ENCODE results near the gene GNB1L.
A peak's percentile ranks its signal among the peaks of the same experiment; 100 is the strongest.

GNB1L gene

DNA sequence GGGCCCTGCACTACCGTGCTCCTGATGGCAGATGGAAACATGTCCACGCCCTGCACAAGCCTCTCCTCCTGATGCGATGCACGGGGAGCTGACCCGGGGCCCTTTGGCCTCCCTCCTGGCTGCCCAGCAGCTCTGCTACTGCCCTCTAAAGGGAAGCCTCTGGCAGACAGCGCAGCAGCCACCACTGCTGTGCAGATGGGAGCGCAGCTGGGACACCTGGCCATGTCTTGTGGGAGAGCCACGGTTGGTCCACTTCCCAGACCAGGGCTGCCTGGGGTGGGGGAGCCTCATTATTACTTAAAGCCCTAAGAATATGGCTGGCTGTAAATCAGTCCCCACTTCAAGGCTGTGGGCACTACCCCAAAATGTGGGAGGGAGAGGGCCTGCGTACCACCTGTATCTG lies 55.8 kb downstream of the GNB1L start:
- TF ChIP-seq, protein P1, sequence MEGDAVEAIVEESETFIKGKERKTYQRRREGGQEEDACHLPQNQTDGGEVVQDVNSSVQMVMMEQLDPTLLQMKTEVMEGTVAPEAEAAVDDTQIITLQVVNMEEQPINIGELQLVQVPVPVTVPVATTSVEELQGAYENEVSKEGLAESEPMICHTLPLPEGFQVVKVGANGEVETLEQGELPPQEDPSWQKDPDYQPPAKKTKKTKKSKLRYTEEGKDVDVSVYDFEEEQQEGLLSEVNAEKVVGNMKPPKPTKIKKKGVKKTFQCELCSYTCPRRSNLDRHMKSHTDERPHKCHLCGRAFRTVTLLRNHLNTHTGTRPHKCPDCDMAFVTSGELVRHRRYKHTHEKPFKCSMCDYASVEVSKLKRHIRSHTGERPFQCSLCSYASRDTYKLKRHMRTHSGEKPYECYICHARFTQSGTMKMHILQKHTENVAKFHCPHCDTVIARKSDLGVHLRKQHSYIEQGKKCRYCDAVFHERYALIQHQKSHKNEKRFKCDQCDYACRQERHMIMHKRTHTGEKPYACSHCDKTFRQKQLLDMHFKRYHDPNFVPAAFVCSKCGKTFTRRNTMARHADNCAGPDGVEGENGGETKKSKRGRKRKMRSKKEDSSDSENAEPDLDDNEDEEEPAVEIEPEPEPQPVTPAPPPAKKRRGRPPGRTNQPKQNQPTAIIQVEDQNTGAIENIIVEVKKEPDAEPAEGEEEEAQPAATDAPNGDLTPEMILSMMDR (IDR thresholded peaks at IDR 0.05; ENCODE audit: insufficient read depth, low read length, missing control alignments): peak; percentile 6
- CTCF ChIA-PET: interaction anchor here (1.2 to 1.6 kb wide), 2 partner anchors 9 to 114 kb away, joined by 3 to 4 read pairs; no protein-coding TSS in a partner anchor
- POLR2A ChIA-PET: no interaction called here
- no peak overlapping the region for H3K4me3 ChIP-seq (ENCODE audit: low read depth, low read length)
- DNase-seq (ENCODE audit: low read depth, low spot score): no peak

DNA sequence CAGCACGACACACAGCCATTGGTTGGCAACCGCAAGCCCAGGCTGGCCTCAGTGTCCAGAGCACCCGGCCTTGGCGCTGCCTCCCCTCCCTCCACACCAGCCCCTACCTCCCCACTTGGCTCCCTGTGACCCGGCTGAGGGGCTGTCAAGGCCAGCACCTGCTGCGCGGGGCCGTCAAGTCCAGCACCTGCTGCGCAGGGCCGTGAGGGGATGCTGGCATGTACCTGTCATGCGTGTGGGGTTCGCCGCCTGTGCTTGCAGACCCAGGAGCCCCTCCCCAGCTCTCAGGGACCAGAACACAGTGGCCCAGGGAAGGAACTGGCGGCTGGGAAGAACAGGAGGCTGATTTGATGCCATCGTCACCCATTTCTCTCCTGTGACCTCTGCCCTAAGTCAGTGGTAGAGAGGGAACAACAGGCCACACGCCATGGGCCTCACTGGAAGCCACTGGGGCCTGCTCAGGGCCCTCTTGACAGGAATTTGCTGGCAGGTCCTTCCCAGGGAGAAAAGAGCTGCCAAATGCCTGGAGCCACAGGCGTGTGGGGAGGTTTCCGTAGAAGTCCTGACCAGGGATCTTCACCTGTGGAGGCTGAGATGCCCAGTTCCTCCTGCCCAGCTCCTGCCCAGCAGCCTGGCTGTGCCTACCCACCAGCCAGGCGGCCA lies 56.5 kb downstream of the GNB1L start:
- DNase-seq (ENCODE audit: low read depth, low spot score): no peak
- POLR2A ChIA-PET: no interaction called here
- TF ChIP-seq, protein P1 (IDR thresholded peaks at IDR 0.05; ENCODE audit: insufficient read depth, low read length, missing control alignments): no peak
- no peak overlapping the region for H3K4me3 ChIP-seq (ENCODE audit: low read depth, low read length)
- CTCF ChIA-PET: interaction anchor here (1.2 to 1.6 kb wide), 2 partner anchors 8 to 114 kb away, joined by 3 to 4 read pairs; no protein-coding TSS in a partner anchor

DNA sequence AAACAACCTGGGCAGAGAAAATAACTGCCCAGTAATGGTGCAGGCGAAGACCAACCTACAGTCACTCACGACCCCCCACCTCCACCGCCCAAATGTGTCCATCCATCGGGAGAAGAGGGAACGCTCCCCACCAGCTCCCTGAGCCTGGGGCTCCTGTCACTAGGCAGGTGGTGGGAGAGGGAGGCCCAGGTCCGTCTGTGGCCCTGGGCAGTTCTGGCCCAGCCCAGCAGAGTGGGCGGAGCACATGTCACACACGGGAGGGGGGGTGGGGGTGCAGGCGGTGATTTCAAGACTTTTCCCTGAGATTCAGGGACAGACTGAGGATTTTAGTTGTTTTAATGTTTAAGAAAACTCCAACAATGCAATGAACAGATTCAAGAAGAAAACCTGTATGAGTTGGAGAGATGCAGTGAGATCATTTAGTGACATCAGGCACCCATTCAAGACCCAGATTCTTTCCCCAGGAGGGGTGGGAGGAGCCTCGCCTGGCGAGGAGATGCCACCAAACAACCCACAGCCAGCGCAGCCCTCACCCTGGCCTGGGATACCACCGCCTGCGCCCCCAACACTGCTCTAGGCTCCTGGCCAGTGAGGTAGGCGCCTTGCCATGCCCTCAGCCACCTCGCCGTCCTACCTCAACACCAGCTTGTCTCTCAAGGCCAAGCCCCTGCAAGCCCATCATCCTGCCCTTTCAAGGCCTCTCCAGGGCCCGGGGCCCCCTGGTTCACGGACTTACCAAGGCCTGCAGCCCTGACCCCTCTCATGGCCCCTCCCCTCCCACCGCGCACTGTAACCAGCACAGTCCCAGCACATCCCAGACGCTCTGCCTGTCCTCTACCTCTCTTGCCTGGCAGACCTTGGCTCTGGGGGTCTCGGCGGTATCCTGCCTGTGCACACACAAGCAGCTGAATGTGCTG lies 57.3 kb downstream of the GNB1L start:
- ChIA-PET POLR2A (interaction anchor here (0.6 kb wide), 1 partner anchor 35 kb away, joined by 3 read pairs; no protein-coding TSS in a partner anchor), CTCF (interaction anchor here (1.2 kb wide), 1 partner anchor 115 kb away, joined by 3 read pairs; no protein-coding TSS in a partner anchor)
- no peak for DNase-seq (ENCODE audit: low read depth, low spot score)
- TF ChIP-seq, protein P1 (IDR thresholded peaks at IDR 0.05; ENCODE audit: insufficient read depth, low read length, missing control alignments): no peak
- H3K4me3 ChIP-seq (ENCODE audit: low read depth, low read length): no peak overlapping the region

DNA sequence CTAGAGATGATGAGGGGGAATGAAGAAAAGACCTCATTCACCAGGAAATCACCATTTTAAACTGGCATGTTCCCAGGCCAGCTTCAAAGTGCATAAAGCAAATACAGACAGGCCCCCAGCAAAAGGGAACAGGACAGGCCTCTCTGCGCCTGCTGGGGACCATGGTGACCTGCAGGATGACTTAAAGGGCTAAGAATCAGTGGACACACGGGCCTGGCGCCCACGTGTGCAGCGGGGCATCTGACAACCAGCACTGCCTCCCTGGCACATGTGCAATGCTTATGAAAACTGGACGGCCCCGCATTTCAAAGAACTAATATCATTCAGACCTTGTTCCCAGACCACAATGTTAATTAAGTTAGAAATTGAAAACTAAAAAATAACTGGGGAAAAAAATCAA lies 58.5 kb downstream of the GNB1L start:
- ChIA-PET CTCF (interaction anchor here (1.1 to 1.2 kb wide), 2 partner anchors 14 to 66 kb away, joined by 3 to 6 read pairs; no protein-coding TSS in a partner anchor), POLR2A (no interaction called here)
- DNase-seq (ENCODE audit: low read depth, low spot score): no peak
- H3K4me3 ChIP-seq (ENCODE audit: low read depth, low read length): no peak overlapping the region
- TF ChIP-seq, protein P1 (IDR thresholded peaks at IDR 0.05; ENCODE audit: insufficient read depth, low read length, missing control alignments): no peak

DNA sequence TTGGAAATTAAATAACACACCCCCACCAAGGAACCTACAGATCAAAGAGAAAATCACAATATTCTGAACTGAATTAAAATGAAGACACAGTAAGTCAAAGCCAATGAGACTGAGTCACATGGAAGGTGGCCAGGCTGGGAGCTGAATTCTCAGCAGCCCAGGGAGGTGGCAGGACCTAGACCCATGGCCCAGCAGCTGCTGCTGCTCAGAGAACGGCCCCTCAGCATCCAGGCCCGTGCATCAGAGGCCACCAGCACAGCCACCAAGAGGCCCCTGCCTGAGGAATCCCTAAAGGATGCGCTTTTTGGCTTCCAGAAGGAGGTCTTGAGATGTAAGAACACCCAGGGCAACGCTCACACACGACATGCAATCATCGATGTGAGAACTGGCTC lies 59.1 kb downstream of the GNB1L start:
- DNase-seq (ENCODE audit: low read depth, low spot score): no peak
- no peak overlapping the region for H3K4me3 ChIP-seq (ENCODE audit: low read depth, low read length)
- CTCF ChIA-PET: interaction anchor here (1.1 to 1.2 kb wide), 2 partner anchors 13 to 65 kb away, joined by 3 to 6 read pairs; no protein-coding TSS in a partner anchor
- TF ChIP-seq, protein P1 (IDR thresholded peaks at IDR 0.05; ENCODE audit: insufficient read depth, low read length, missing control alignments): no peak
- POLR2A ChIA-PET: no interaction called here
